SH-SY5Y (cell line): Measurements from ENCODE around the gene GJB4.

Experiments
- GATA2 ChIP-seq: IDR thresholded peaks from 2 replicates; pipeline ENCODE4 v1.6.1; 2011; ENCODE audit warnings: mild to moderate bottlenecking, low read depth, low read length
- GATA3 ChIP-seq: IDR thresholded peaks from 2 replicates; pipeline ENCODE4 v1.6.1; 2011; ENCODE audit warnings: low read depth, mild to moderate bottlenecking, low read length, moderate library complexity

- TF ChIP-seq GATA2 (no peak), GATA3 (no peak)
These were observed 34.7 kb downstream of the GJB4 start for GRCh38 chr1:34794001-34794789.
